Ovary (tissue), 9 donors: Measurements from ENCODE around the gene CFDP1. TPM values are rescaled to one million over a fixed set of nuclear protein-coding genes. Genes with fewer than 3 reads are reported as not detected.

ENCODE experiments used
- DNase-seq, 5 donors: peaks; one replicate each; pipeline ENCODE4 v3.0.0-alpha.2; 2019 to 2020
- H3K27ac ChIP-seq, 2 donors: fragments of 200-600 bp; one replicate each; pipeline versions ENCODE4 v1.5.1 to v1.8.0; 2019 to 2022
- H3K27me3 ChIP-seq: fragments of 200-600 bp; one replicate; pipeline ENCODE4 v1.8.0; 2022
- H3K36me3 ChIP-seq: fragments of 200-600 bp; sonication (generic); one replicate; pipeline ENCODE4 v1.5.1; 2019
- H3K4me1 ChIP-seq: one replicate; pipeline ENCODE4 v1.8.1; 2013; ENCODE audit warnings: mild to moderate bottlenecking, moderate library complexity; ENCODE audit not compliant: insufficient read depth
- H3K4me3 ChIP-seq: fragments of 200-600 bp; sonication (generic); one replicate; pipeline ENCODE4 v1.5.1; 2017
- H3K9me3 ChIP-seq, 2 donors: fragments of 200-600 bp in 1 of 2; sonication (generic) in 1 of 2; one replicate each; pipeline versions ENCODE4 v1.5.1 to v1.8.1; 2013 to 2019; ENCODE audit warnings: mild to moderate bottlenecking in 1 of 2, moderate library complexity in 1 of 2
- CTCF ChIP-seq, 3 donors: fragments of 450-650 bp in 2 of 3; fragments of 200-600 bp in 1 of 3; IDR thresholded peaks; one replicate each; pipeline versions ENCODE4 v1.5.1 to v1.8.0; 2016 to 2022; ENCODE audit warnings: antibody characterized with exemption in 3 of 3, mild to moderate bottlenecking in 1 of 3
- EP300 ChIP-seq: sonication (generic); formaldehyde crosslinking; IDR thresholded peaks from one replicate; pipeline ENCODE4 v1.6.1; 2017; ENCODE audit warnings: antibody characterized with exemption
- POLR2A ChIP-seq: fragments of 450-650 bp; IDR thresholded peaks from one replicate; pipeline ENCODE4 v1.6.1; 2017; ENCODE audit warnings: antibody characterized with exemption, mild to moderate bottlenecking, moderate library complexity
- WGBS, 3 donors: extraction: QIAGEN DNeasy Blood & Tissue Kit in 1 of 3; methylation state at CpG; one replicate each; pipeline versions ENCODE4 v1.1.5 to v1.1.7; 2013 to 2017; 5-methylcytosine and 5-hydroxymethylcytosine counted together
- intact Hi-C, 4 donors: fragments of 100-400 bp; cut with DNase I; formaldehyde crosslinking; loops; one replicate each; pipeline versions ENCODE4 v1.11.0 to v1.15.1; 2022 to 2023
- polyA plus RNA-seq, 2 donors: library from polyadenylated mRNA; stranded (reverse); fragments of 200-250 nt in 1 of 2; fragments of 350-450 nt in 1 of 2; fragmentation: Illumina TruSeq in 1 of 2; extraction: RNeasy Lipid Tissue Mini Kit (QIAGEN cat#74804) in 1 of 2; gene quantifications; one replicate each; pipeline ENCODE4 v1.2.3, GENCODE V29; 2013 to 2014
- total RNA-seq, 7 donors: library from RNA; depleted of rRNA in 2 of 7; stranded (reverse); fragments of >200 nt in 2 of 7; fragmentation: NEBNext Ultra II Directional in 3 of 7; extraction: Animal tissue kit (Norgen Biotek cat#: 25700) in 3 of 7; gene quantifications; one replicate each; pipeline versions ENCODE4 v1.1.0 to v1.2.4, GENCODE V29; 2016 to 2023
- donor health status: DM: no; HTN: no; CAD: no; lungs with moderate emphysema.
- donor health status: DM: no; HTN: no; CAD: no.
- donor health status: Bipolar disorder and iron deficiency.
- donor health status: DM: yes; HTN: yes; CAD: no.
- donor health status: DM: no; HTN: no; CAD: no.
- donor health status: DM: yes; HTN: yes; CAD: no.

CFDP1 gene
- total and polyA plus RNA-seq, 9 donors = 67.0 to 173 (median 73.0) TPM

GRCh38 chr16:75345711-75346110 lies 87.6 kb downstream of the CFDP1 start:
- no peaks in the 10 kb centered on the region for H3K27me3 ChIP-seq
- TF ChIP-seq POLR2A = no peak
- no peak for TF ChIP-seq EP300
- no peak for TF ChIP-seq CTCF (IDR thresholded peaks at IDR 0.05)
- no peak overlapping the region for H3K27ac ChIP-seq
- intact Hi-C loops = no loop called here
- H3K4me1 ChIP-seq = peaks cover 8% of the 10 kb centered on the region
- WGBS, 3 donors = 90 to 100% (median 98%) methylated on average over 2 of the region's 2 CpGs
- no peaks in the 10 kb centered on the region for H3K9me3 ChIP-seq
- no peak overlapping the region for H3K4me3 ChIP-seq
- no peak for DNase-seq
- no peaks in the 10 kb centered on the region for H3K36me3 ChIP-seq

DNA sequence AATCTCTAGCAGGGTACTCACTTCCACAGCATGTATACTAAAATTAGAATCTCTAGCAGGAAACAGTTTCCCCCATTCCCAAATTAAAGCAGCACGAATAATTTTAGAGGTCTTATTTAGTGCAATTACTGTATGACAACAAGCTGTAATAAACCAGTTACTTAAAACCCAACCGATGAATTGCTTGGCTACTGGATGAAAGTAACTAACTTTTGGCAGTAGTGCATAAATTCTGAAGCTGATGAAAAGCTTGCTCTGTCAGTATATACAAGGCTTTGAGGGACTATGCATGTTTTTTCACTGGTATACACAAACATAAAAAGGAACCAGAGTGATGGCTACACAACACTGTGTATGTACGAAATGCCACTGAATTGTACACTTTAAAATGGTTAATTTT lies 89.4 kb downstream of the CFDP1 start:
- Histone ChIP-seq H3K4me3 (no peak overlapping the region), H3K27me3 (no peaks in the 10 kb centered on the region), H3K4me1 (peaks cover 8% of the 10 kb centered on the region), H3K36me3 (no peaks in the 10 kb centered on the region), H3K9me3 (no peaks in the 10 kb centered on the region), H3K27ac (no peak overlapping the region)
- intact Hi-C loops = no loop called here
- DNase-seq = no peak
- TF ChIP-seq CTCF (IDR thresholded peaks at IDR 0.05) = no peak
- no peak for TF ChIP-seq POLR2A
- TF ChIP-seq EP300 = no peak
- WGBS, 3 donors = 46 to 67% (median 55%) methylated on average over 3 of the region's 3 CpGs

DNA sequence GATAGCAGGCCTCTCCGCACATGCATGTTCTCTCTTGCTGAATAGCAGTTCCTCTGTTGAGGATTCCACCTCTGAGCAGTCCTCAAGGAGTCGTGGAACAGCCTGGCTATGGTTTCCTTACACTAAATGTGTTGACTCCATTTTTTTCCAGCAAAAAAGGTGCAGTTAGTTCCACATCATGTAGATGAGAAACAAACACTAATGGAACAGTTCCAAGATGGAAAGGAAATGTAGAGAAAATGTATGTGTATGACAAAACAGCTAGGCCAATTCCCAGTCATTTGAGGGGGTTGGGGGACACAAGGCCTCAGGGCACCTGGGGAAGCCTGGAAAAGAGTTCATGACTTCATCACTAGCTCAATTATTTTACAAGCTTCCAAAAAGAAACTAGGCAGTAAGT lies 90.0 kb downstream of the CFDP1 start:
- Histone ChIP-seq H3K36me3 (no peaks in the 10 kb centered on the region), H3K4me3 (no peak overlapping the region), H3K9me3 (no peaks in the 10 kb centered on the region), H3K4me1 (peaks cover 8% of the 10 kb centered on the region), H3K27ac (no peak overlapping the region), H3K27me3 (no peaks in the 10 kb centered on the region)
- 92 to 96% (median 93%) methylated on average over 2 of the region's 2 CpGs for WGBS, 3 donors
- DNase-seq = no peak
- no peak for TF ChIP-seq POLR2A
- TF ChIP-seq CTCF (IDR thresholded peaks at IDR 0.05) = no peak
- intact Hi-C loops = no loop called here

DNA sequence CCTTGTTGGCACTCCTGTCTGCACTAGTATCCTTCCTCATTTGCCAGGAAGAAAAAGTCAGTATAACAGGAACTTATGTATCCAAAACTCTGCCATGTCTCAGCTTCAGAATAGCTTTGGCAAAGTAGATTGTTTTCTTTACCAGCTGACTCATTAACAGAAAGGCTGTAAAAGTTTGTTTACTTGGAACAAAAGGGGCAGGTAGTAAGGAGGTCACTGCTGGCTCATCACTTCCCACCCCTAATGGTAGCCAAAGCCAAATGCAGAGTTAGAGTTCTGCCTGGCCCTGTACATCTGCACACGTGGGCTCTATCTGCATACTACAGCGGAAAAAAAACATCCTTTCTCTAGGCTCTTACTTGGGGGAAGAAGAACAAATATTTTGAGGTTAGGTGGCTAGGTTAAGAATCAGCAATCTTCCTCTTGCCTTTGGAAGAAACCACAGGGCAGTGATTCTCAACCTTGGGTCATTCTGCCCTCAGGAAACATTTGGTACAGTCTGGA lies 90.9 kb downstream of the CFDP1 start:
- no peaks in the 10 kb centered on the region for H3K36me3 ChIP-seq
- TF ChIP-seq CTCF (IDR thresholded peaks at IDR 0.05) (no peak), EP300 (no peak), POLR2A (no peak)
- DNase-seq = no peak
- H3K4me3 ChIP-seq = no peak overlapping the region
- intact Hi-C loops = no loop called here
- WGBS, 3 donors = 4 to 25% (median 11%) methylated on average over 2 of the region's 2 CpGs
- H3K27me3 ChIP-seq = no peaks in the 10 kb centered on the region
- H3K27ac ChIP-seq = peak overlapping the region in 1 of 2 donors; percentile 10
- H3K9me3 ChIP-seq = no peaks in the 10 kb centered on the region
- peaks cover 8% of the 10 kb centered on the region for H3K4me1 ChIP-seq
